ENCODE results near the gene GRID2.

GRCh38 chr4:93267747-93268146, 964.0 kb downstream of the GRID2 start:
- TF ChIP-seq CTCF (IDR thresholded peaks at IDR 0.05) (no peak), POLR2AphosphoS5 (IDR thresholded peaks at IDR 0.05) (no peak), EP300 (IDR thresholded peaks at IDR 0.05) (no peak)

All from stomach (tissue), 4 donors.